ENCODE results near the gene LIMCH1.

Gene LIMCH1

GRCh38 chr4:41568363-41568762 lies 30.4 kb downstream of the LIMCH1 start:
- in situ Hi-C loops (cut with HindIII; ENCODE audit: low sequenced_read_pairs), result no loop called here
- H3K4me3 ChIP-seq (ENCODE audit: low read depth, low read length), result no peak overlapping the region
- no peak for DNase-seq (ENCODE audit: low read depth, low spot score)
- no peak for TF ChIP-seq CTCF (IDR thresholded peaks at IDR 0.05; ENCODE audit: low read depth, low read length)

- in situ Hi-C loops (cut with HindIII; ENCODE audit: low sequenced_read_pairs), result no loop called here
- no peak for TF ChIP-seq CTCF (IDR thresholded peaks at IDR 0.05; ENCODE audit: low read depth, low read length)
- no peak overlapping the region for H3K4me3 ChIP-seq (ENCODE audit: low read depth, low read length)
- no peak for DNase-seq (ENCODE audit: low read depth, low spot score)
These were observed 32.0 kb downstream of the LIMCH1 start for GRCh38 chr4:41569961-41570360.

- H3K4me3 ChIP-seq (ENCODE audit: low read depth, low read length), result no peak overlapping the region
- in situ Hi-C loops (cut with HindIII; ENCODE audit: low sequenced_read_pairs), result no loop called here
- TF ChIP-seq CTCF (IDR thresholded peaks at IDR 0.05; ENCODE audit: low read depth, low read length), result no peak
- no peak for DNase-seq (ENCODE audit: low read depth, low spot score)
These were observed 33.5 kb downstream of the LIMCH1 start for GRCh38 chr4:41571422-41571821.

- no peak for TF ChIP-seq CTCF (IDR thresholded peaks at IDR 0.05; ENCODE audit: low read depth, low read length)
- in situ Hi-C loops (cut with HindIII; ENCODE audit: low sequenced_read_pairs), result no loop called here
- no peak for DNase-seq (ENCODE audit: low read depth, low spot score)
- H3K4me3 ChIP-seq (ENCODE audit: low read depth, low read length), result no peak overlapping the region
These were observed 34.6 kb downstream of the LIMCH1 start for GRCh38 chr4:41572516-41572915.

GRCh38 chr4:41572956-41573355 lies 35.0 kb downstream of the LIMCH1 start:
- no peak for DNase-seq (ENCODE audit: low read depth, low spot score)
- in situ Hi-C loops (cut with HindIII; ENCODE audit: low sequenced_read_pairs), result no loop called here
- TF ChIP-seq CTCF (IDR thresholded peaks at IDR 0.05; ENCODE audit: low read depth, low read length), result no peak
- no peak overlapping the region for H3K4me3 ChIP-seq (ENCODE audit: low read depth, low read length)

GRCh38 chr4:41573502-41574001 lies 35.6 kb downstream of the LIMCH1 start:
- DNase-seq (ENCODE audit: low read depth, low spot score), result no peak
- H3K4me3 ChIP-seq (ENCODE audit: low read depth, low read length), result no peak overlapping the region
- in situ Hi-C loops (cut with HindIII; ENCODE audit: low sequenced_read_pairs), result no loop called here
- no peak for TF ChIP-seq CTCF (IDR thresholded peaks at IDR 0.05; ENCODE audit: low read depth, low read length)

- no peak for TF ChIP-seq CTCF (IDR thresholded peaks at IDR 0.05; ENCODE audit: low read depth, low read length)
- no peak overlapping the region for H3K4me3 ChIP-seq (ENCODE audit: low read depth, low read length)
- no peak for DNase-seq (ENCODE audit: low read depth, low spot score)
- in situ Hi-C loops (cut with HindIII; ENCODE audit: low sequenced_read_pairs), result no loop called here
These were observed 37.2 kb downstream of the LIMCH1 start for GRCh38 chr4:41575207-41575606.
